Activated effector memory CD4-positive, alpha-beta T cell treated with Interleukin-2 at 50 U/mL for 16 hours (primary cell): ENCODE results near the gene NDUFS6.
"Not testable (repeated sequence)": the region's sequence is repeated elsewhere in the genome, so short reads cannot be mapped to it uniquely, and the experiment has no call there.

Experiments used
- DNase-seq: peaks from one replicate; pipeline ENCODE4 v3.0.0-alpha.2; 2020

NDUFS6 gene

GRCh38 chr5:1784197-1785050 is 16.8 kb upstream of the NDUFS6 start:
- DNase-seq, result no peak

GRCh38 chr5:1785062-1785461 is 16.1 kb upstream of the NDUFS6 start:
- DNase-seq, result no peak

GRCh38 chr5:1785984-1786383 is 15.2 kb upstream of the NDUFS6 start:
- DNase-seq, result no peak

GRCh38 chr5:1786621-1787471 is 14.4 kb upstream of the NDUFS6 start:
- no peak for DNase-seq

DNA sequence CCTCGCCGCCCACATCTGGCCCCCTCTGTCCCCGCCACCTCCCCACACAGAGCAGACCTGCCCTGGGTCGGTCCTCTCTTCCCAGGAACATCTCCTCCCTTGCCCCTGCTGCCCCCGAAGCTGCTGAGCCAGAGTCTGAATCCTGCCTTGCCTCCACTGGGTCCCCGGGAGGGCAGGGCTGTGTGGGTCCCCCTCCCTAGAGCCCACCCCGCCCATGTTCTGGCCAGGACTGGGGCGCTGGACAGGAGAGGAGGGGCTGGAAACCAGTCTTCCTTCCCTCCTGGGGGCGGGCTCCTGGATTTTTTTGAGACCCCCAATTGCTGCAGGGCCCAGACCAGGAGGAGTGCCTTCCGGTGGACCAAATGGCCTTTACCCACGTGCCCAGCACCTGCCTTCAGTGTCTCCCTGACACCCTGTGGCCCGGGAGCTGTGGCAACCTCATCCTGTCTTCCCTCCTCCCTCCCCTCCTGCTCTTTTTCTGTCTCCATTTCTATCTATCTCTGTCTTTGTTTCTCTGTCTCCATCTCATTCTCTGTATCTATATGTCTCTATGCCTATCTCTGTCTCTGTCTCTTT is 13.6 kb upstream of the NDUFS6 start:
- no peak for DNase-seq

DNA sequence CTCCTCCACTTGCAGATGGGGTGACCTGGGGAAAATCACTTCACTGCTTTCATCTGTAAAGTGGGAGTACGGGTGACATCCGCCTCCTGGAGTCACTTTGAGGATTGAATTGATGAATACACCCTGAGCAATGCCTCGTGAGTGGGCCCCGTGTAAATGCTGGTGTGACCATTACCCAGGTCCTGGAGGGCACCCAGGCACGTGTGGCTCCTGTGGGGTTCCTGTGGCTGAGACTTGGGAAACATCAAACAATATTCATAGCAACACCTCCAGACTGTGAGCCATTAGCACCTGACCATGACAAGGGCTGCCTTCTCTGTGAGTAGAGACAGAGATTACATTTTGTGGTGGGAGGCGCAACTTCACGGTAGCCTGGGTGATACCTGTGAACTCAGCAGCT is 13.0 kb upstream of the NDUFS6 start:
- DNase-seq, result no peak

- DNase-seq, result no peak
Measured at GRCh38 chr5:1788828-1789227, 12.4 kb upstream of the NDUFS6 start.

- not testable (repeated sequence) for DNase-seq
Measured at GRCh38 chr5:1789438-1789833, 11.8 kb upstream of the NDUFS6 start.

- DNase-seq, result no peak
Measured at GRCh38 chr5:1789834-1790471, 11.3 kb upstream of the NDUFS6 start.

DNA sequence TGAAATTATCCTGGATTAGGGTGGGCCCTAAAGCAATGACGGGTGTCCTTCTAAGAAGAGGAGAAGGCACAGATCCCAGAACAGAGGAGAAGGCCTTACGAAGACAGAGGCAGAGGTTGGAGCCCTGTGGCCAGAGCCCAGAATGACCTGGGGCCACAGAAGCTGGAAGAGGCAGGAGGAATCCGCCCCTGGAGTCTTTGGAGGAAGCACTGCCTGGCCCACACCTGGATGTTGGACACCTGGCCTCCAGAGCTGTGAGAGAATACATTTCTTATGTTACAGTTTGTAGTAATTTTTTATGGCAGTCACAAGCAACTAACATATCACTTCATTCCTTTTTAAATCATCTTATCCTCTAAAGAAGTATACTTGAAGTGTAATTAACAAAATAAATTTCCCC is 10.0 kb upstream of the NDUFS6 start:
- no peak for DNase-seq

DNA sequence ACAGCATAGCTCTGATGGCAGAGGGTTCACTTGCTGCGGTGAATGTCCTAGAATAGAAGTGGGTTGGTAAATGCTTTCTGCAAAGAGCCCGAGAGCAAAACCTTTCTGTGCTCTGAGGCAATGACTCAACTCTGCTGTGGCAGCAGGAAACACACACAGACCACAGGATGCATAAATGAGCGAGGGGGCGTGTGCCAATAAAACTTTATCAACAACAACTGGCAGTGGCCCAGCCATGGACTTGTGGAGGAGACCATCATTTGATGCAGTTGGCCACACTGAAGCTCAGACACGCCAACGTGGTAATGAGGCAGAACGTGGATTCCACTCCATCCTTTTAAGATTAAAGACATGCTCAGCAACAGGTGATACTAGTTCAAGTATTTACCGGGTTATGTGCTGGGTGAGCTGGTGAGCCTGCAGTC is 8.4 kb upstream of the NDUFS6 start:
- DNase-seq, result peak; percentile 73

DNA sequence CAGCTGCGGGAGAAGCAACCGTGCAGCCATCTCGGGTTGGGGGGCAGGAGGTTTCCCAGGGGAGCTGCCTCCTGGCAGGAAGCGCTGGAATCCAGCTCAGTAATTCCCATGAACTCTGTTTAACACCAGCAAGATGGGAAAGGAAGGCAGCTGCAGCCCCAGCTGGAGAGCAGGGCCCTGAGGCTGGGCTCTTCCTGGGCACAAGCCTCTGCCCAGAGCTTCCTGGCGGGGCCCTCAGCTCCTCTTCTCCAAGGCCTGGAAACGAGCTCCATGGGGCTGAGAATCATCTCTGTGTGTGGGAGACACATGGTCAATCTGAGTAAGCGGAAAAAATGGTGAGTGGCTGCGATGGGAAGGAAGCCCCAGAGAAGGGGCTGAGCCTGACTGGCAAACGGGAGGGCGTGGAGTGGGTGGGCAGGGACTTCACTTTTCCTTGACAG is 7.9 kb upstream of the NDUFS6 start:
- DNase-seq, result no peak

DNA sequence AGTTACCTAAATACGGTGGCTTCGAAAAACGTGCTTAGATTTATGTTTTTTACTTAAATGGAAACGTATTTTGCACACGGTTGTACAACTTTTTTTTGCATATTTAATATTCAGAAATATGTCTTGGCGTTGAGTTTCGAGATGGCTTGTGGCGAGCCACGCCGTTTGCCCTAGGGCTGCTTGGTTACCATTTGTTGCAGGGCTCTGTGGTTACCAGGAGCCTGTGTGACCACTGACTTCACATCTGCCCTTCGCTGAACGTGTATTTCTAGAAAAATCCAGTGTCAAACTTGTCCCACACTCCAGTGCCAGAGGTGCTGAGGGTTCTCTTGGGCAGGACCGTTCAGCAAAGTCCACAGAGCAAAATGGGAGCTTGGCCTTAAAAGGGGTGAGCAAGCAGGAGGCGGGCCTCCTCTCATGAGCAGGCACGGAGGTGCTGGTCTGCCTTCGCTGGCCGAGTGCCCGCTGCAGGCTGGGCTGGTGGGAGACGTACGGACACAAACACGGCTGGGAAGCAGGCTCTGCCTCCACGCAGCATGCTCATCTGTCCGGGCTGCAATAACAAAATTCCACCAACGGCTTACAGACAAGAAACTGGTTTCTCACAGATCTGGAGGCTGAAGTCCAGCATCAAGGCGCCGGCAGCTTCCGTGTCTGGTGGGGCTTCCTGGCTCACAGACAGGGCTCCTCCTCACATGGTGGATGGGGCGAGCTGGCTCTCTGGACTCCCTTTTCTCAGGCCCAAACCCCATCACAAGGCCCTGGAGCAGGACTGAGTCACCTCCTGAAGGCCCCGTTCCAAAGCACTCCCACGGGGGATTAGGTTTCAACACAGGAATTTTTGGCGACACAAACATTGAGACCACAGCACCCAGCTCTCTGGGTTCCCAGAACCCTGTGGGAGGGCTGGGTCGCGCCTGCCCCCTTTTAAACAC is 7.0 kb upstream of the NDUFS6 start:
- no peak for DNase-seq

DNA sequence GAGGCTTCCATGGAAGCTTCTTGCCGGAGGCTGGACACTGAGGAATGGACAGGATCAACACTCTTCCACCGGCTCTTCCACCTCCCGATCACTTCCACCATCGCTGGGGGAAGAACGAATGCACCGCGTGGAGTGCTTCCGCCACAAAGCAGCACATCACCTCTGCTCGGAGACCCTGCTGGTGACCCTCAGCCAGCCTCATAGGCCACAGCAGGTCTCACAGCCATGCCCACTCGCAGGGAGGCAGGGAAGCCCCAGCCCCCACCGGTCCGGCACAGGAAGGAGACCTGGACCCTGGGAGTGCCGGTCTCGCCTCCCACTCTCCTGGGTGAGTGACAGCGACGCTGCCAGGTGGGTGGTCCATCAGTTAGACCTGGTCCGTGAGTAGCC is 6.3 kb upstream of the NDUFS6 start:
- no peak for DNase-seq

DNA sequence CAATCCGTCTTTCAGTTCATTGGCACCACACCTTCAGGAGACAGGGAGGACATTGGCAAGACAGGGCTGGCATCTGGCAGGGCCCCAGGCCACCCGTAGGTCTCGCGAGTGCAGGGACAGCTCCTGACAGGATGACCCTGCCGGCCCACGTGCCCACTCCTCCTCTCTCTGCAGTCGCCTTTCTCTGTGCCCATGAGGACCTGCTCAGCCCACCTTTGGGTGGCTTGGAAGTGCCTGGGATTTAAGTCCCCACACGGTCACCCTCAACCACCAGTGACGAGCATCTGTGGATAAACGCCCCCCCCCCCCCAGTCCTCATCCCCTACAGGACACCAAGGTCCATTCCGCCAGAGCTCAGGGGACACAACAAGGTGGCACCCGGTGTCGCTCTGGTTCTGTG is 5.7 kb upstream of the NDUFS6 start:
- DNase-seq, result no peak

- no peak for DNase-seq
Measured at GRCh38 chr5:1795931-1796330, 5.3 kb upstream of the NDUFS6 start.

DNA sequence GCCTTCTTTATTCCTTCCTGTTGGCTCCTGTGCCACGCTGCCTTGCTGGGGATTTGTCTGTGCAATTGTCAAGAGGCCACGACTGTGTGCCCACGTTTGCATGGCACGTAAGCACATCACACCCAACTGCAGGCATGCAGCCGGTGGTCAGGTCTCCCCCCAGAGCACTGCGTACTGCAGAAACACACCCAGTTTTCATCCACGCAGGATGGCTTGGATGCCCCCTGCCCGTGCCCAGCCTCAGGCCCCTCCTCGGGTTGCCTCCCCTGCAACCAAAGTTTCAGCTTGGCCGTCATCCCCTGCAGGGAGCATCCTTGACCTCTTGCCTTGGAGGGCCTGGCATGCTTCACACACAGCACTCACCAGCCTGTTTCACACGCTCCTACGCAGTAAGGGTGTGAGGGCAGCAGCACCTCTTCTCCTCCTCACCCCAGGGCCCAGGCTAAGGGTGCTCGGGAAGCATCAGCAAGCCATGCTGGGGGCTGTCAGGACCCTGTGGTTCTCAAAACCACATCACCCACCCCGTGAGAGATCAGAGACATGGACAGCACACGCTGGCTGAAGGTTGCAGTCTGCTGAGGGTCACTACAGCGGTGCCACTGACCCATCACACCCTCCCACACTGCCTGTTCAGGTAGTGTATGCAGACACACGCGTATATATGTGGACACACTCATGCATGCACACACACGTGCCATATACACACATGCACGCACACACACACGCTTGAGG is 4.7 kb upstream of the NDUFS6 start:
- no peak for DNase-seq

DNA sequence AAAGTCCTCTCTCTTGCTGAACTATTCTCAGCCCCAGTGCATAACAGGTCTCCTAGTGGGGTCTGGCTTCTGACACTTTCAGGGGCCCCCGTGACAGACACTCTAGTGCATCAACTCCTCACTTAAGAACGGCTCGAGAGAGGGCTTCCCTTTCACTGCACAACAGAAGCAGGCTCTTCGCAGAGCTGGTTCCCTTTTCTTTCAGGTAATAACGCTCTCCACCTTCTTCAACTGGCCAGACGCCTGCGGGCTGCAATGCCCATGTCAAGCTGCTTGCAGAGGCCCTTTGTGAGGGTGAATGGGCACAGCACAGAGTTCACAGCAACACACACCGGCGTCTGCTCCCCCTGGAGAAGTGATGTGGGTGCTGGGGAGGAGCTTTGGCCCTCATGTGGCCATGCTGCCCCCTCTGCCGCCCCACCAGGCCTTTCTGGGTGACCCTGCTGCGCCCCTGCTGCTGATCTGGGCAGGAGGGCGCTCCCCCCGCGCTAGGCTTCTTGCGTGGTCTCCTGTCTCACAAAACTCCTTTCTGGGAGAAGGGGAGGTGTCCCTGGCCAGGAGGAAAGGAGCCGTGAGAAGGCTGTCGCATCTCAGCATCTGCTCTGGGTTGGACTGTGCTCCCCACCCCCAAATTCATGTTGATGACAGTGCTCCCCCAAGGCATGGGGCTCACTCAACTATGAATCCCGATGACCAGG is 4.0 kb upstream of the NDUFS6 start:
- DNase-seq, result no peak

- no peak for DNase-seq
Measured at GRCh38 chr5:1797855-1798254, 3.4 kb upstream of the NDUFS6 start.

GRCh38 chr5:1798589-1798988 is 2.6 kb upstream of the NDUFS6 start:
- DNase-seq, result not testable (repeated sequence)
